NCI-H526 (cell line): ENCODE results near the gene NUDT5.
"Not testable (repeated sequence)": the region's sequence is repeated elsewhere in the genome, so short reads cannot be mapped to it uniquely, and the experiment has no call there.

Source experiments
- DNase-seq, 2 experiments: peaks; one replicate each; lab custom pipeline; 2025; lab: John Stamatoyannopoulos, UW

NUDT5 gene

GRCh38 chr10:12195603-12196506 is at the start of gene NUDT5, which contains the start of gene CDC123:
NUDT5 (minus strand) TSS chr10:12195891; CDS start chr10:12186291, 9,600 bp downstream.
CDC123 (plus strand) TSS chr10:12196188; CDS start chr10:12196246, 58 bp downstream.
- peak; percentile 69 to 88 for DNase-seq

- no peak for DNase-seq
Observed at GRCh38 chr10:12243864-12244620, 48.4 kb upstream of the NUDT5 start.

DNA sequence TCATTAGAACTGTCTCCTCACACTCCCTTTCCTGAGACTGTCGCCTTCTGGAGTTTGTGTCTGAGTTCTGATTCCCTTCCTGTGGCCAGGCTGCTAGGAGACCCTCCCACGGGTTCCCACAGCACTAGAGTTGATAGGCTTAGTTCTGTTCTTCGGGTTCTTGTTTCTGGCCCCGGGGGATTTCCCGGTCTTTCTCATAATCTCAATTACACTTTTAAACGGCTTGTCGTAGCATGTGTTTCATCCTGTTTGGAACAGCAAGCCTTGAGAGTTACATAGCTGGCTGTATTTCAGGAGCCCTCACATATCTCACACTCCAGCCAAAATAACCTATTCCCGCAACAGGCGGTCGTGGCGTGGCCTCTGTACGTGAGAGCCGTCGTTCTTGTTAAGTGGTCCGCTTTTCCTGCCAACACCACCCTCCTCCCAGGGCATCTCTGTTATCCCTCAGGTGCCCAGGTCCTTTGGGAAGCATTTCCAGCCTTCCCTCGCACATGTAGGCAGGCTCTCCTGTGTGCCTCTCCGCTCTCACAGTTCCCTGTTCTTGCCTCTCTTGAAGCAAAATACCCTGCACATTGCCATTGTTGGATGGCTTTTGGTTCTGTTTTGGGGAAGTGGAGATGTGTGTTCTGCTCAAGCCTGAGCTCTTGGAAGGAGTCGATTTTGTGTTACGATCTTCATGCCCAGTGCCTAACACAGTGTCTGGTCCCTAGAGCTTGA is 46.3 kb upstream of the NUDT5 start:
- no peak for DNase-seq

- no peak for DNase-seq
Observed at GRCh38 chr10:12238821-12239220, 43.1 kb upstream of the NUDT5 start.

DNA sequence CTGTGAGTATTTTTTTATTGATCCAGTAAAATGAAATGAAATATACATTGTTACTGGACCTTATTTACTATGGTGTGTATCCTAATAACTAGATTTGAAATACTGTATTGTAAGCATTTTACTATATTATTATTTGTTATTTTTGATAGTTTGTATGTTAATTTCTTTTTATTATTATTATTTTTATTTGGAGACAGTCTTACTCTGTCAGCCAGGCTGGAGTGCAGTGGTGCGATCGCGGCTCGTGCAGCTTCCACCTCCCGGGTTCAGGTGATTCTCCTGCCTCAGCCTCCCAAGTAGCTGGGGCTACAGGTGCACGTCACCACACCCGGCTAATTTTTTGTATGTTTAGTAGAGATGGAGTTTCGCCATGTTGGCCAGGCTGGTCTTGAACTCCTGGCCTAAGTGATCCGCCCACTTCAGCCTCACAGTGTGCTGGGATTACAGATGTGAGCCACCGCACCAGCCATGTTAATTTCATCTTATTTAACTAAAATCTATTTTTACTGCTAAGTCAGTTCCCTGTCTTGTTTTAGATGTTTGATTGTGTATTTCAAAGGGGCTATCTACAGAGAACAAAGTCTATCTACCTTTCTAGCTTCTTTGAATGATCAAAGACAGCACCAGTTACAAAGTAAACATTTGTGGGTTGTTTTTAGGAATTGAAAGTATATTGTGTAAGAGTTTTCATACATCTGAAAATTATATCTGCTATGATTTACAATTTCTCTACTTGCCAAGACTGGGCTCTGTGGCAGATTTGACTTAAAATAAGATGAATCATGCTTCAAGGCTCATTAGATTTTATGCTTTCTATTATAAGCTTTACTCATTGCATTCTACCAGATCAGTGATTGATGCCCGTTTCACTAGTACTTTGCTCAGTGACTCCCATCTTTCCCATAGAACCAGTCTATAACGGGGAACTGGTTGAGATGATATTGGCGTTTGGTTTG is 41.9 kb upstream of the NUDT5 start:
- no peak for DNase-seq

GRCh38 chr10:12235796-12236195 is 40.1 kb upstream of the NUDT5 start:
- no peak for DNase-seq

- no peak for DNase-seq
Observed at GRCh38 chr10:12235116-12235694, 39.5 kb upstream of the NUDT5 start.

DNA sequence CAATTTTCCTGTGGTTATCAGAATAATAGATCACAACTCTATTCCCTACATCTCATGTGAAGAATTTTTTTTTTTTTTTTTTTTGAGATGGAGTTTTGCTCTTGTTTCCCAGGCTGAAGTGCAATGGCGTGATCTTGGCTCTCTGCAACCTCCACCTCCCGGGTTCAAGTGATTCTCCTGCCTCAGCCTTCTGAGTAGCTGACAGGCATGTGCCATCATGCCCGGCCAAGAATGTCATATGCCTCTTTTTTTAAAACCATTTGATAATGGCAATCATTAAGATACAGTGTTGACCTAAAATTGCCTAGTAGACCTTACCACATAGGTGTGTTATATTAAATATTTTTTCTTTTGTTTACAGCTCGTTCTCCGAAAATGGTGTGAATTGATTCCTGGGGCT is 39.0 kb upstream of the NUDT5 start:
- DNase-seq: not testable (repeated sequence)

DNA sequence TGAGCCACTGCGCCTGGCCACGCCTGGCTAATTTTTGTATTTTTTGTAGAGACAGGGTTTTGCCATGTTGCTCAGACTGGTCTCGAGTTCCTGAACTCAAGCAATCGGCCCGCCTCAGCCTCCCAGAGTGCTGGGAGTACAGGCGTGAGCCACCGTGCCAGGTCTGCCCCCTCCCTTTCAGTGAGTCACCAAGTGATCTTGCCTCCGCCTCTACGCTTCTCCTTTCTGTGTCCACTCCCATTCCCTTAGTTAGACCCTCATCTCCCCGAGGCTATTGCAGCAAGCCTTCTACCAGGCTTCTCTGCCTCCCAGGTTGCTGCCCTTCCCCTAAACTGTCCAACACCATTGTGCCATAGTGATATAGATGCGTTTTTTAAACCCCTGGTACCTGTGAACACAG is 33.2 kb upstream of the NUDT5 start:
- no peak for DNase-seq

DNA sequence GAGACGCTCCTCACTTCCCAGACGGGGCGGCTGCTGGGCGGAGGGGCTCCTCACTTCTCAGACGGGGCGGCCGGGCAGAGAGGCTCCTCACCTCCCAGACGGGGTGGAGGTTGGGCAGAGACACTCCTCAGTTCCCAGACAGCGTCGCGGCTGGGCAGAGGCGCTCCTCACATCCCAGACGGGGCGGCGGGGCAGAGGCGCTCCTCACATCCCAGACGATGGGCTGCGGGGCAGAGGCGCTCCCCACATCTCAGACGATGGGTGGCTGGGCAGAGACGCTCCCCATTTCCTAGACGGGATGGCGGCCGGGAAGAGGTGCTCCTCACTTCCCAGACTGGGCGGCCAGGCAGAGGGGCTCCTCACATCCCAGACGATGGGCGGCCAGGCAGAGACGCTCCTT is 30.7 kb upstream of the NUDT5 start:
- not testable (repeated sequence) for DNase-seq

DNA sequence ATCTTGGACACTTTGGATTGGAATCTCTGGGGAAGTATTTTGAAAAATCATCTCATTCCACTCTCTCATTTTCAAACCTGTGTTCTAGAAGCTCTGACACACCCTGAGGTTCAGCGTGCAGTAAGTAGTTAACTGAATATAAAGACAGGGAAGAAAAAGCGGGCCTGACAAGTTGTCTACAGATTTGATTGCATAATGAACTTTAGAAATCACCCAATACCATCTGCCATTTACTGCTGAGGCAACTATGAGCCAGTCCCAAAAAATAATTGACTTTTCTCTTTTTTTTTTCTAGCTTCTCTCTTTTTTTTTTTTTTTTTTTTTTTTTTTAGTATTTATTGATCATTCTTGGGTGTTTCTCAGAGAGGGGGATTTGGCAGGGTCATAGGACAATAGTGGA is 29.8 kb upstream of the NUDT5 start:
- no peak for DNase-seq

GRCh38 chr10:12221323-12222298 is 25.9 kb upstream of the NUDT5 start:
- no peak for DNase-seq

DNA sequence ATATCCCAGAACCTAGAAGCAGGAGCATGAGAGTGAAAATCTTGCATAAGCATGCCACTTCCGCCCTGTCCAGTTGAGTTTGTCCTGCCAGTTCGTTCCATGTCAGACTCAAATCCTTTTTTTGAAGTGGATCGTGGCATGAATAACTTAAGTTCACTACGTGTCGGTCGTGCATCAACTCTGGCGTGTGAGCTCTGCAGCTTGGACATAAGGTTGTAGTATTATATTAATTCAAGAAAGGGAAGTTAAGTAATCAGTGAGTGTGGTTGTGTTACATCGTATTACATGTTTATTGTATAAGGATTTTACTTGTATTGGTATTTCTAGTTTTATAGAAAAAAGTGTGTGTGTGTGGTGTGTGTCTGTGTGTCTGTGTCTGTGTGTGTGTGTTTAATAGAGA is 23.3 kb upstream of the NUDT5 start:
- no peak for DNase-seq

DNA sequence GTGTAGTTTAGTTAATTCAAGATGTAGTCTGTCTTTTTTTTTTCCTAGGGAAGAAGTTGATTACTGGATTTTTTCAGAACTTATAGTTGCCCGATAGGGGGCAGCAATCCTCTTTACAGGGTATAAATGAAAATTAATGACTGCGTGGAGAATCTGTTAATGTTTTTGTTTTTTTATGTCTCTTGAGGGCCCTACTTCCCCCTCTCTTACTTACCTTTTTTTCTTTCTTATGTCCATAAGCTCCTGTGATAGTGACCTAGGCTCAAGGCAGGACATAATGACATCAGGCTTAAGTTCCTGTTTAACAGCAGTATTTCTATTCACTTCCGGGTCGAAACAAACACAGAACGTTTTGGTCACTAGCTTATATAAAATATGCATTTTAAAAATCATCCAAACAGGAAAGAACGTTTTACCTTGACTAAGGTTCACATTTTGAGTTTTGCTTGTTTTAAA is 19.1 kb upstream of the NUDT5 start:
- DNase-seq: peak in 1 of 2 experiments; percentile 64

DNA sequence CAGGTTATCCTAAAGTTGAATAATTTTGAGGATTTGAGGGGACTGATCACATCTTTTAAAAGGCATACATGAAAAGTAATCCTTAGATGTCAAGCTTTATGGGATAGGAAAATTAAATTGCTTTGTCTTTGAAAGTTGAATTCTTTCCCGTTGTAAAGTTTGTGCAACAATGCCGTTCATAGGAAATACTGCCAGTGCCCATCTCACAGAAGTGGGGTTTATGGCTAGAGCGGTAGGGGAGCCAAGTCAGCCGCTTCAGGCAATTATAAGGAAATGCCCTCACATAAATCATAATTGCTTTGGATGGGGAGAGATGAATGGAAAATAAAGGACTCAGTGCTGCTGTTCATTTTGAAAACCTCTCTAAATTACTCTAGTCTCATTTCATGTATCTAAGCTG is 18.4 kb upstream of the NUDT5 start:
- DNase-seq: no peak

DNA sequence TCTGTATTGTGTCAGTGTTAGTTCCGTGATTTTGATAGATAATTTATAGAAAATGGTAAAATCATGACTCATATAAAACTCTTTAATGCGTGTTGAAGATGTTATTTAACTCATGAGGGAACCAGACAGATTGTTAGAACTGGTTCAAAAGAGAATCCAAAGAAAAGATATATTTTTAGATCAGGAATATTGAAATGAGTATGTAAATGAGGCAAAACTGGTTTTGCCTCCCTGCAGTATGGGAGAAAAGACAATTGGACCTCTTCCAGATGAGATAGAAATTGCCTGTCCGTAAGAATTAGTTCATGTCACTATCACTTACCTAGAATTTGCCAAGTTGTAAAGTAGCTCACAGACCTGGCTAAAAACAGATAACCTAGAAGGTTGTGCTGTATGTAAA is 17.9 kb upstream of the NUDT5 start:
- DNase-seq: peak in 1 of 2 experiments; percentile 48

DNA sequence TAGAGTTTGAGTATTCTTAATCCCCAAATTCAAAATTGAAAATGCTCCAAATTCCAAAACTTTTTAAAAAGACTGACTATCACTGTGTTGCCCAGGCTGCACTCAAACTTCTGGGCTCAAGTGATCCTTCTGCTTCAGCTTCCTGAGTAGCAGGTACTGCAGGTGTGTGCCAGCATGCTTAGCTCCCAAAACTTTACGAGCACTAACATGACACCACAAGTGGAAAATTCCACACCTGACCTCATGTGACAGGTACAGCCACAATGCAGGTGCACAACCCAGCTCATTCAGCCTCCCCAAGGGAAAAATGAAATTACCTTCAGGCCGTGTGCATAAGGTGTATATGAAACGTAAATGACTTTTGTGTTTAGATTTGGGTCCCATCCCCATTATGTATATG is 16.8 kb upstream of the NUDT5 start:
- DNase-seq: peak in 1 of 2 experiments; percentile 48

GRCh38 chr10:12208460-12208859 is 12.8 kb upstream of the NUDT5 start:
- no peak for DNase-seq

- no peak for DNase-seq
Observed at GRCh38 chr10:12207114-12207513, 11.4 kb upstream of the NUDT5 start.
